ENCODE results near the gene CD207.
"Not testable (repeated sequence)": the region's sequence is repeated elsewhere in the genome, so short reads cannot be mapped to it uniquely, and the experiment has no call there.

Gene CD207

DNA sequence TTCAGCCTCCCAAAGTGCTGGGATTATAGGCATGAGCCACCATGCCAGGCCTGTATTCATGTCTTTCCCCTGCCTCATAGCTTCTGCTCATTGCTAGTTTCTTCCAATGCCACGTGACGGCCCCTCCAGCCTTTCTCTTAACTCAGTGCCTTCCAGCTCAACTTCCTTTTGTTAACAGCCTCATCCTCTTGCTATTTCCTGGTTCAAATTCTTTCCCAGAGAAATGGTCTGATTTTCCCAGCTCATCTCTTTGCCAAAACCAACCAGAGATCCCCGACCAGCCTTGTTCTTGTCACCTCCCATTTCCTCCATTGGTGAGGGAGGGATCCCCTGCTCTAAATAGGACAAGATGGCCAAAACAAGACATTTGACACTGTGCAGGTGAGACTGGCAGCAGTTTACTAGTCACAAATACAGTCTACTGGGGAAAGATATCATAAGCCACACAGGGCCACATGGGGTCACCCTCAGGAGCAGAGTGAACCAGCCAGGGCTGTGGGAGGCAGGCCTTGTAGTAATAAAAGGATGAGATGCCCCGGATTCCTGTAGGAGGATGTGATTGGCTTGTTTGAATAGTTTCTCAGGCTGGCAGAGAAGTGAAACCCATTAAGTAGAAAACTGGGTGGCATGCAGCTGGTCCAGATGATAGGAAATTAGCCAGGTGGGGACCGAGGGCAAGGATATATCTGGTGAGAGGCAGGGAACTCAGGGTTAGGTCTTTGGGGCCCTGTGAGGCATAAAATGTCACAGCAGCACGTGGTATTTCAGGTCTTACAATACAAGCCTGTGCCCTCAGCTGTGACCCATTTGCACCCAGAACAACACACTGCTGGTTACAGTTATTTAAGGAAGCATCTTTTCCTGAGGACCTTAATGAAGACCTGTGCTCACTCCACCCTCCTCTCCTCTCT, 6.4 kb downstream of the CD207 start:
- no peak for DNase-seq

DNA sequence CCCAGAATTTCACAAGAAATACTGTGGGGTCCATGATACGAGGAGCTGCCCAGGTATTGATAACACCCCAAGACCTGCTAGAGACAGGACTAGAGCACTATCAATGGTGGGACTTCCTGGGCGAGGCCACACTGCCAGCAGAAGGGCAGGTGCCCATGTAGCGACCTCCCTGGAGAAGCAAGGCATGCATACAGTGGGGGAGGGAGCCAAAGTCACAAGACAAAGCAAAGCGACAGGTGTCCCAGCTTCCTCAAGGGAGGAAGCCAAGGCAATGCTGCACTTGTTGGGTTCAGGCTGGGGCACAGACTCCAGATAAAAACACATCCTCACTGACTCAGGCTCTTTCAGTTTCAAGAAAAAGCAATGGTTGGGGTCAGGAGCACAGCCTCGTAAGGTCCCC, 7.5 kb downstream of the CD207 start:
- DNase-seq, result peak; percentile 66

DNA sequence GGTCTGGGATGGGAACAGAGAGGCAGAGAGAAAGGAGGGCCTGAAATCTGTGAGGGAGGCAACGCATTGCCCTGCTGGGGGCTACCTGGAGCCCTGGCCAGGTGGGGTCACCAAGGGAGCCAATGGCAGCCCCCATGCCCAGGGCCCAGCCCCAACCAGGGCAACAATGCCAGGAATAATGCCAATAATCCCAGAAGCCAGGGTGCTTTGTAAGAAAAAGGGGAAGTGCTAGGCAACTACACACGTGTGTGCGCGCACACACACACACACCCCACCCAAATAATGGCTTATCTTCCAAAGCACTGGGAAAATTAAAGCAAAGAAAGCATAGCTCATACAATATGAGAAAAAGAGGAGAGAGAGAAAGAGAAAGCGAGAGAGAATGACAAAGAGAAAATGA, 8.2 kb downstream of the CD207 start:
- no peak for DNase-seq

DNA sequence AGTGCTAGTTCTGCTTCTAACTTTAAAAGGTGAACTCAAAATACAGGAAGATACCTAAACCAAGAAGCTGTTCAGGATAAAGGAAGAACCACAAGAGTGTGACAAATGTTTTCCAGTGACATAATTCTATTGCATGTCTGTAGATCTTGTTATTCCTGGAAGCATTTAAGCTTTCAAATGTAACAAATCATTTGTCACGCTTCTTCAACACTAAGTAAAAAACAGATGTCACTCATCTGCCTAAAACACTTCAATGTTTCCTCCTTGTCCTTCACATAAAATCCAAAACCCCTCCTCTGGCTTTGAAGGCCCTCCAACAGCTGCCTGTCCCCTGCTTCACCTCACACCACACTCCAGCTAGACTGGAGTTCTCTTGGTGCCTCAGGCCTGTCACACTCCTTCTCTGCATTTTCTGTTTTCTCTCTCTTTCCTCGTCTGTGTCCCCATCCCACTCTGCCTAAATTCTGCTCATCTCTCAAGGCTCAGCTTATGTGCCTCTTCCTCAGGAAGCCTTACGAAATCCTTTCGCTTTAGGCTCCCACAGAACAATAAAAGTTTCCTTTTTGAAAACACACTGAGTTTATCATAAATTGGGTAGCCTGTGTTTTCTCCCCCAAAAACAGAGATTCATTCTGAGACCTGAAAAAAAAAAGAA, 8.8 kb downstream of the CD207 start:
- DNase-seq, result no peak

DNA sequence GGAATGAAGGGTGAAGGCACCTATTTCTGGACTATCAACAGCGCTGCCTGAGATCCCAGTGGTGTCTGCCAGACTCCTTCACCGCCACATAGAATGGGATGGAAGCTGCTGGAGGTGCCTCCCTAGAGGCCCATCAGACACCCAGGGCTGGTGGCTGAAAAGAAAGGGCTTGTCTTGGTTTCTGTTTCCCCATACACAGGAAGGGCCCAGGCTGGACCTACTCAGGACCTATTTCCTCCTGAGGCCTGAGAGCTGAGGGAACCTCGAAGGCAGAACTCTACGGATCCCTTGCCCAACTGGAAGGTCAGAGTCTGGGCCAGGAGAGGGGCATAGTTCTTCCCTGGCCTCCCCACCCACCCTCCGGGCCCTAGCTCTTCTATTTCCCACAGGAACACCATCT, 12.4 kb downstream of the CD207 start:
- no peak for DNase-seq

DNA sequence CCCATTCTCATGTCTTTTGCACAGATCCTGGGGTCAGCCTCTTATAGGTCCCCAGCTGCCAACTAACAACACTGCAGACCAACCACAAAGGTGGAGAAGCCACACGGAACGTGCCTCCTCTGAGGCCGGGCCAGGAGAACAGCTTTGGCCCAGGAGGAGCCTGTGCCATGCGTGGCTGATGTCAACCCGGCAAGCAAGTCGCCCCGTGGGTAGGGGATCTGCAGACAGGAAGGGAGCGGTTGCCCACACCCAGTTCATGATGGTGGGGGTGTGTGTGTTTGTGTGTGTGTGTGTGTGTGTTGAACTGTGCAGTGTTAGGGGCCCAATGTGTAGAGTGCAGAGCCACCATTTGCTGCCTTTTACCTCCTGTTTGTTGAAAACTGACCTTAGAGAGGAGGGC, 12.8 kb downstream of the CD207 start:
- no peak for DNase-seq

DNA sequence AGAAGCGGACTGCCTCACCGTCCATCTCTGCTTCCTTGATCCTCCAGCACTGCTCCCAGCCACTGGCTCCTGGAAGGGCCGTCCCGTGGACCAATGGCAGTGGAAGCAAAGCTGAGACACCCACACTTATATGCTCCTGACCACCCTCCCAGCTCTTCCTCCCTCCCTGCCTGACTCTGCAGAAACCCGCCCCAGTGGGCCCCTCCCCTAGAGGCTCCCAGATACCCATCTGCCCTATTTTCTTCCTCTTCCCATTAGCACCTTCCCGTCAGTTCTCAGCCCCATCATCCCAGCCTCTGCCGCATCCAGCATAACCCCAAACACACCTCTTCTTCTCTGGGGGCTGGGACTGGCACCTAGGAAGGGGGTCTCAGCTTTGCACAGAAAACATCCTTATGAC, 15.1 kb downstream of the CD207 start, which contains the start of gene CLEC4F:
Gene CLEC4F (minus strand): TSS at position 101 of the 400 bp plus-strand sequence. CDS start 76 bp downstream, at position 25.
- DNase-seq, result no peak

DNA sequence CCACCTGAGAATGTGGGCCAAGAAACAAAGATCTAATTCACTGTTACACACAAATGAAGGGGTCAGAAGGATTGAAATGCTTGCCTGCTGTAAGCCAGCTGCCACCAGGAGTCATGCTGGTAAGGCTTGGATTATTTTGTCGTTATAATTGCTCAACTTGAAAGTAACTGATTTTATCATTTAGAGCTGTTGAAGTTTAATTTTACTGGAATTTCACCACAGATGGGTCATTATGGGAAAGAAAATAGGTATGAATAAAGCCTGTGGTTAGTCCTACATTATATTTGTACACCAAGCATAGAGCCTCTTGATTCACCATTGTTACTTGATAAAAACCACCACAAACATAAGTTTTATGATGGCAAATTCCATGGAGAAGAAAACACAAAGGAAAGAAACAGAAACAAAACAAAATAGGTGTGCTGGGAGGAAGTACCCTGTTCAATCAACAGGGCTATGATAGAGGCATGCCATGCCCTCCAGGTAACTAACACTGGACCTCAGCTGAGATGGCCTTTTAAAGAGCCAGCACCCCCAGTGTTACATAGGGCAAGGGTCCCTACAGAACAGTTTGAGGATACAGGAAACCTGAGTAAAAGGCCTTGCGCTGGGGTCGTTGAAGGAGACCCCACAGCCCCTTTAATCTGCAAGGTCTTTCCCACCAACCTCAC, 18.2 kb downstream of the CD207 start:
- DNase-seq, result no peak

DNA sequence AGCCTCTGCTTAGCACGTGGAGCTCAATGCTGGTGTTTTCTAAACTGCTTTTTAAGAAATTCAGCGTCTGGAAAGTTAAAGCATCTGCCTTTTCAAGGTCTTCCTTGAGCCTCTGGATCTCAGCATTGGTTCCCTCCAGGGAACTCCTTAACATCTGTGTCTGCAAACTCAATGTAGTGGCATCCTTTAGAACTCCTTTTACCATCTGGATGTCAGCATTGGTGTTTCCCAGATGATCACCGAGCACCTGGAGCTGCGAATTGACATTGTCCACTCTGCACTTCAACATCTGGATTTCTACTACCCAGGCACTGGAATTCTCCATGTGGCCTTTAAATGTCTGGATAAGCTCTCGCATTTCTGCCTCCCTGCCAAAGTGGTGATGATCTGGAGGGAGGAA, 18.9 kb downstream of the CD207 start:
- DNase-seq, result no peak

DNA sequence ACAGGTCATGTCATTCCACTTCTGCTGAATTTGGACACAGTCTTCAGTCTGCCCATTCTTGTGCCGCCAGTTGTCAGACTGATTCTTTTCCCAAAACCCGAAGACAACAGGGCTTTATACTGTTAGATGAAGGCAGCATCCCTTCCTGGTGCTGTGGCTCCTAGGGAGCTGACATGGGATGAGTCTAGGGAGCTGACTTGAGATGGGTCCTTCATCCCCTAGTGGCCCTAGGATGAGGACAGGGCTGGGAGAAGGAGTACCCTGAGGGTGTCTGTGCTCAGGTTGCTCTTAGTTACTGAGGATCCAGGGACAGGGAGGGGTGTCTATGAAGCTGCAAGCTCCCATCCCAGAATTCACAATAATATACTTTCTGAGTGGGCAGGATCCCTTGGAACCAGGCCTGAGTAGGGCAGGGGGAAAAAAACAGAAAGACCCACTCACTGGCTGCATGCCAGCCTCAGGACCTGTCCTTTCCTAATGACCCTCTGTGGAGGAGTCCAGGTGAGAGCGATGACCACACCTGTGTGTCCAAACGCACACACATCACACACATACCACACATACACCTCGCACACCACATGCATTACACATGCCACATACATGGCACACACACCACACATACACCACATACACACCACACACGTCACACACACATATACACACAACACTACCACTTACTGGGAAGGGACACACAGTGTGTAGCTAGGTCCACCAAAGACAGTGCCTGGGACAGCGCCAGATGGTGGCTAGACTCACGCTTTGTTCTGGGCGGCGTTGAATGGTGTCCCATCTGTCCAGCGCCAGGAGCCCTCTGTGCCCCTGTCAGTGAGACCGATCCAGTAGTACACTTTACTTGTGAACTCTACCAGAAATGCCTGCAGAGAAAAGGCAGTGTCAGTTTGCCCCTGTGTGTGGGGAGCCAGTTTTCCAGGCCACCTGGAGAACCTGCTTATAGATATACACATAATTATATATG, 26.3 kb downstream of the CD207 start:
- no peak for DNase-seq

DNA sequence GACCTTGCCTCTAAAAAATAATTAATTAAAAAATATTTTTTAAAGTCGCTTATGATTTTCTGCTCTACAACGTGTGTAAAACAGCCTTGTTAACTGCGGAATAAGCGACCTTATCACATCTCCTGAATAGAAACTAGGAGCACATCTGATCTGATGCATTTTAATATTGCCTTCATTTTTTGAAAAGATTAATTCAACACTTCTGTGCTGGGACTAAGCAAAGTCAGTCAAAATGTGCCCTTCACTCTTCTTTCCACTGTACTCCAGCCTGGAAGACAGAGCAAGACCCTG, 27.8 kb downstream of the CD207 start:
- DNase-seq, result no peak

DNA sequence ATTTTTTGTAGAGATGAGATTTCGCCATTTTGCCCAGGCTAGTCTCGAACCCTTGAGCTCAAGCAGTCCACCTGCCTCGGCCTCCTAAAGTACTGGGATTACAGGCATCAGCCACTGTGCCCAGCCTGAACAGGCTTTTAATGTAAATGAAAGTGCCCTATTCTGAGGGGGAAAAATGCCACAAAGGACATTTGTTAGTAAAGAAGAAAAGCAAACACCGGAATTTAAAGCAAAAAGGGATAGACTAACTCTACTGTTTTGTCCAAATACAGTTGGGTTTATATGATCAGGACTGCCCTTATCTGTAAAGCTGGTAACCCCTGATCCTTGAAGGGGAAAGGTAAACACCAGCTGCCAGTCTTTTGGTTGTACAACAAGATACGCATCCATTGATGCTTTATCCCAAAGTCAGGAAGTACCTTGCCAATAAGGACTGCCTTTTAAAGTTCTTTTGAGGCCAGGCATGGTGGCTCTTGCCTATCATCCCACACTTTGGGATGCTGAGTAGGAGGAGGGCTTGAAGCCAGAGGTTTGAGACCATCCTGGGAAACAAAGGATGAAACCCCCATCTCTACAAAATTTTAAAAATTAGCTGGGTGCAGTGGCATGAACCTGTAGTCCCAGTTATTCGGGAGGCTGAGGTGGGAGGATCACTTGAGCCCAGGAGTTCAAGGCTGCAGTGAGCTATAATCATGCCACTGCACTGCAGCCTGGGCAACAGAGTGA, 28.4 kb downstream of the CD207 start:
- DNase-seq, result no peak

DNA sequence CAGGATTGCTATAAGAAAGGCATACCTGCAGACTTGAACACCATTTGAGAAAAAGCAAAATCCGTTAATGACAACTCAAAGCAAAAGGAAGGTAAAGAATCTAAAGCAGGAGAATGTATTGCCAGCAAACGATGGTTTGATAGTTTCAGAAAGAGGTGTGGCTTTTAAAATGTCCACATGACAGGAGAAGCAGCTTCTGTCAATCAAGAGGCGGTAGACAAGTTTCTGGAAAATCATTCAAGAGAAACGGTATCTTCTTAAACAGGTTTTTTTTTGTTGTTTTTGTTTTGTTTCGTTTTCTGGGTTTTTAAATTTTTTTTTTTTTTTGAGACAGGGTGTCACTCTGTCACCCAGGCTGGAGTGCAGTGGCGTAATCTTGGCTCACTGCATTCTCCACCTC, 29.0 kb downstream of the CD207 start:
- DNase-seq, result no peak

DNA sequence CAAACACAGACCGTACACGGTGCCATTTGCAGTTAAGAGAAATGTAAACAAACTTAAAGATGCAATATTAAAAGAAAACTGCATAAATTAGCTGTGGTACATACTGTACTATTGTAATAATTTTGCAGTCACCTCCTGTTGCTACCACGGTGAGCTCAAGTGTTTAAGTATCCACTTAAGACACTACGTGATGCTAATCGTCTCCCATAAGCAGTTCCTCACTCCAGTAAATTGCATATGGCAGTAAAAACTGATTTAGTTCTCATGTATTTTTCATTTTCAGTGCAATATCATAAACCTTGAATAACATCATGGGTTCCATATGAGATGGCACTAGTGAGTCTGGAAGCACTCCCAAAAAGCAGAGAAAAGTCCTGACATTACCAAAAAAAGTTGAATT, 29.6 kb downstream of the CD207 start:
- peak; percentile 63 for DNase-seq

DNA sequence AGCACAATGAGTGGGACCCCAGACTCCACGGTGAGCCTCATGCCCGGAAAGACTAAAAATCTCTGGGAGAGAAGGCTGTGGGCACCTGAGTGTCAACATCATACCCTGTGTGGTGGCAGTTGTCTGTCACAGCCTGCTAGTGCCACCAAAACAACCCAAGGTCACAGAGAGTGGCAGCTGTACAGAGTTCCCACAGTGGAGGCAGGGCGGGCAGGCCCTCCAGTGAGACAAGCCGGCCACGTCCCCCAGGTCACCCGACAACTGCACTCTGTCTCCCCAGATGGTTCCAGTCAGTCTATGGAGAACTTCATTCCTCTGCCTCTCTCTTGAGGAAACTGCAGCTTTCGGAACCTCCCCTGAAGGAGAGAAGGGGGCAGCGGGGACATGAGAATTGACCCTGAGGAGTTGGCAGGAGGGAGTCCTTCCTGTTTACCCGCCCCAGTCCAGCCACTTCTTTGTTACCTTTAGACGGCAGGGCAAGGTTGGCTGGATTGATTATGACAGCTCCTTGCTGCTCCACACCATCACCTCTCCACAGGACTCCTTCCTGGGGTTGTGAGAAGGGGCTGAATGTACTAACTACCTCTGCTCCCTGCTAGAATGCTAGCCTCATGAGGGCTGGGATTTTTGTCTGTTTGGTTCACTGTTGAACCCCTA, 33.9 kb downstream of the CD207 start:
- DNase-seq, result no peak

DNA sequence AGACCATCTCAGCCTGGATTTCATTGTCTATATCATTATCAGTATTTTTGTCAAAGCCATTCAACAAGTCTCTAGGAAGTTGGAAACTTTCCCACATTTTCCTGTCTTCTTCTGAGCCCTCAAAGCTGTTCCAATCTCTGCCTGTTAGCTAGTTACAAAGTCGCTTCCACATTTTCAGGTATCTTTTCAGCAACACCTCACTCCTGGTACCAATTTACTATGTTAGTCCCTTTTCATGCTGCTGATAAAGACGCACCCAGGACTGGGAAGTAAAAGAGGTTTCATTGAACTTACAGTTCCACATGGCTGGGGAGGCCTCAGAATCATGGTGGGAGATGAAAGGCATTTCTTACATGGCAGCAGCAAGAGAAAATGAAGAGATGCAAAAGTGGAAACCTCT, 35.9 kb downstream of the CD207 start:
- no peak for DNase-seq

DNA sequence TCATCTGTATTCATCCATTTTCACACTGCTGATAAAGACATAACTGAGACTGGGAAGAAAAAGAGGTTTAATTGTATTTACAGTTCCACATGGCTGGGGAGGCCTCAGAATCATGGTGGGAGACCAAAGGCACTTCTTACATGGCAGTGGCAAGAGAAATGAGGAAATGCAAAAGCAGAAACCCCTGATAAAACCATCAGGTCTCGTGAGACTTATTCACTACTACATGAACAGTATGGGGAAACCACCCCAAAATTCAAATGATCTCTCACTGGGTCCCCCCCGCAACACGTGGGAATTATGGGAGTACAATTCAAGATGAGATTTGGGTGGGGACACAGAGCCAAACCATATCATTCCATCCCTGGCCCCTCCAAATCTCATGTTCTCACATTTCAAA, 37.6 kb downstream of the CD207 start:
- DNase-seq, result not testable (repeated sequence)

DNA sequence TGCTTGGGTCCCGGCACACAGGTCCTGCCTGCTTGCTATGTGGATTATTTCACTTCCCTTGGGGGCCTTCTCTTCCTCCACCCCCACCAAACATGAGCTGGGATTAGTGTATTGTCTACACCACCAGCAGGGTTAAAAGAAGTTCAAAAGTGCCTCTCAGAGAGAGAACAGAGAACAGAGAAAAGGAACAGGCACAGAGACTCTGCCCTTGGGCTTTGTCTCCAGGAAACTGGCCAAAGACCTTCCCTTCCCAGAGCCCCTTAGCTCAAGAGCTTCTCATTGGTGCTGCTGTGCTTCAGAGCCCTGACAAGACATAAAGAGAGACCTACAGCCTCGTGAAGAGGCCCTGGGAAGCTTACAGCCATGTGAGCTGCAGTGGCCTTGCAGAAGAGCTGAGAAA, 38.1 kb downstream of the CD207 start:
- no peak for DNase-seq

DNA sequence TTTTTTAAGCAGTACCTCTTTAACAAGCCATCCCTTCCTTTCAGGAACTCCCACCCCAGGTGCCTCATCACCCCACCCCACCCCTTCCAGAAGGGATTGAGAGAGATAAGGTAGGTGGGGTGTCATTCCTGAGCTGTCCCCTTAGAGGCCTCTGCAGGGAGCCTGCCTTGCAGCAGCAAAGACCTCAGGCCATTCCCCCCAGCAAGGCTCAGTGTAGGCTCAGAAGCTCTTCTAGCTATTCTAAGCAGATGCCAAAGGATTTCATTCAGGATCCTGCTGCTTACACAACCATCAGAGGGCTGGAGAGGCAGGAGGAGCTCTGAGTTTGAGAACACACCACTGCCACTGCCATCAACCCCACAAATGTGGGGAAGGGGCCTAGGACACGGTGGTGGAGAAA, 39.4 kb downstream of the CD207 start:
- no peak for DNase-seq

DNA sequence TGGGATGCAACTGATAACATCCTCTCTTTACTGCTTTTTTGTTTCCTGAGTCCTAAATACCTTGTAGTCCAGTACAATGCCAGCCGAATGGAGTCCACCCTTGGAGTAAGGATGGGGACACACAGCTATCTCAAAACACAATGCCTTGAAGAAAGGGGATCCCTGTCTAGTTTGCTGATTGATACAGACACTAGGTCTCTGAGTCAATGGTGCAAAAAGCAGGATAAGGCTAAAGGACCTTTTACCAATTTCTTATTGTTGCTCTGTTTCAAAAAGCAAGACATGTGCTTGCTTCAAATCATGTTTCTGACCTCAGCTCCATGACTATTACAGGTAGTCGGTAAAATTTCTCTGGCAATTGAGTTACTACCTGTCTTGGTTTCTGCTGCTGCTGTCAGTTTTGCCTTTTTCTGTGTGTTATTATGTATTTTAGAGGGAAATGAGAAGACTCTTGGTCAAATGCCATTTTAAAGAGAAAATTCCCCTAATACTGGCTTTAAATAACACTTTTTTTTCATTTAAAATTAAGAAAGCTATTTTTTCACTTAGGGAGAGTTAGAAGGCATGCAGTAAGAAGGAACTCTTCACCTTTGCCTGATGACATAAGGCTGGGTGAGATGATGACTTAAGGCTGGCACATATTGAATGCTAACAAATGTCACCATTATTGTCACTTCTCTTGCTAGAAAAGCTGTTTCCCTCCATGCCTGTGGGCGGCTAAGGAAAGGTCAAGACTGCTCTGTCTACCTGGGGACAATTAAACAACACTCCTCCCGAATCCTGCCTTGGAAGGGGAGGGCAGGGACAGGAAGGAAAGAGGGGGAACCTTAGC, 40.2 kb downstream of the CD207 start:
- DNase-seq, result no peak

DNA sequence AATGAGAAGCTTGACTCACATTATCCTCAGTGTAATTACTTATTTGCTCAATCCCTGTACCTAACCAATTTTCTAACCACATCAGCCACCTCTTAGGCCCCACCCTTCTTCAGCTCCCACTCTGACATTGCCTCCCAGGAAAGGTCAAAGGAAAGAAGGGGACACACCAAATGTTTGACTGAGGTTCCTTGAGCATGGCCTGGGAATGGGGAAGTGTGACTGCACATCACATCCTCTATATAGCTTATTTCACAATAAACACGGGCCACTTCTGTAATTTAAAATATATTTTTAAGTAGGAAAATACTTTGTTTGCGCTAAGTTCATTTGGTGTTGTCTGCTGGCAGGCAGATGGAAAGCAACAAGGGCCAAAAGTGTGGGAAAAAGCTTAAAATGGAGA, 42.2 kb downstream of the CD207 start:
- no peak for DNase-seq

All from NCI-H1436 (cell line).